ENCODE results near the gene CLMP.
A peak's percentile ranks its signal among the peaks of the same experiment; 100 is the strongest.
"Not testable (repeated sequence)": the region's sequence is repeated elsewhere in the genome, so short reads cannot be mapped to it uniquely, and the experiment has no call there.

The CLMP gene

GRCh38 chr11:123059041-123059920, 135.8 kb downstream of the CLMP start:
- DNase-seq (ENCODE audit: low spot score): not testable (repeated sequence)

GRCh38 chr11:123057661-123058305, 137.3 kb downstream of the CLMP start:
- DNase-seq (ENCODE audit: low spot score): no peak

GRCh38 chr11:123056835-123057491, 138.1 kb downstream of the CLMP start:
- DNase-seq (ENCODE audit: low spot score): no peak

- no peak for DNase-seq (ENCODE audit: low spot score)
These were observed 139.7 kb downstream of the CLMP start for GRCh38 chr11:123055191-123055901.

- DNase-seq (ENCODE audit: low spot score): peak; percentile 66
These were observed 140.6 kb downstream of the CLMP start for GRCh38 chr11:123054301-123055065.

GRCh38 chr11:123052901-123053721, 141.9 kb downstream of the CLMP start:
- no peak for DNase-seq (ENCODE audit: low spot score)

GRCh38 chr11:123051634-123052033, 143.4 kb downstream of the CLMP start:
- DNase-seq (ENCODE audit: low spot score): no peak

GRCh38 chr11:123051146-123051545, 143.9 kb downstream of the CLMP start:
- DNase-seq (ENCODE audit: low spot score): no peak

- no peak for DNase-seq (ENCODE audit: low spot score)
These were observed 147.1 kb downstream of the CLMP start for GRCh38 chr11:123047947-123048293.

- DNase-seq (ENCODE audit: low spot score): no peak
These were observed 147.6 kb downstream of the CLMP start for GRCh38 chr11:123047266-123047946.

GRCh38 chr11:123046473-123047259, 148.4 kb downstream of the CLMP start:
- DNase-seq (ENCODE audit: low spot score): no peak

- no peak for DNase-seq (ENCODE audit: low spot score)
These were observed 149.9 kb downstream of the CLMP start for GRCh38 chr11:123045101-123045500.

- no peak for DNase-seq (ENCODE audit: low spot score)
These were observed 153.9 kb downstream of the CLMP start for GRCh38 chr11:123041185-123041584.

- DNase-seq (ENCODE audit: low spot score): no peak
These were observed 155.0 kb downstream of the CLMP start for GRCh38 chr11:123040111-123040432.

GRCh38 chr11:123035831-123036230, 159.2 kb downstream of the CLMP start:
- DNase-seq (ENCODE audit: low spot score): no peak

GRCh38 chr11:123034597-123034996, 160.5 kb downstream of the CLMP start:
- no peak for DNase-seq (ENCODE audit: low spot score)

- no peak for DNase-seq (ENCODE audit: low spot score)
These were observed 161.2 kb downstream of the CLMP start for GRCh38 chr11:123033895-123034294.

- no peak for DNase-seq (ENCODE audit: low spot score)
These were observed 164.5 kb downstream of the CLMP start for GRCh38 chr11:123030517-123030916.

GRCh38 chr11:123020968-123021367, 174.1 kb downstream of the CLMP start:
- peak; percentile 25 for DNase-seq (ENCODE audit: low spot score)

All from SK-N-DZ (cell line).